Ishikawa (cell line): Measurements from ENCODE around the gene PFDN2.

Experiments used
- CEBPB ChIP-seq: IDR thresholded peaks from 2 replicates; pipeline ENCODE4 v1.6.1; 2012
- CREB1 ChIP-seq: IDR thresholded peaks from 2 replicates; pipeline ENCODE4 v1.6.1; 2012; ENCODE audit warnings: low read depth
- EGR1 ChIP-seq: IDR thresholded peaks from 2 replicates; pipeline ENCODE4 v1.6.1; 2012
- EP300 ChIP-seq: IDR thresholded peaks from 2 replicates; pipeline ENCODE4 v1.6.1; 2012; ENCODE audit warnings: borderline replicate concordance
- FOXM1 ChIP-seq: IDR thresholded peaks from 2 replicates; pipeline ENCODE4 v1.6.1; 2012; ENCODE audit warnings: low read depth, borderline replicate concordance
- NFIC ChIP-seq: IDR thresholded peaks from 2 replicates; pipeline ENCODE4 v1.6.1; 2012
- RAD21 ChIP-seq: IDR thresholded peaks from 2 replicates; pipeline ENCODE4 v1.6.1; 2012; ENCODE audit warnings: low read depth
- TAF1 ChIP-seq: IDR thresholded peaks from 2 replicates; pipeline ENCODE4 v1.6.1; 2012; ENCODE audit warnings: low read depth, mild to moderate bottlenecking
- TCF12 ChIP-seq: IDR thresholded peaks from 2 replicates; pipeline ENCODE4 v1.6.1; 2012; ENCODE audit warnings: low read depth
- TEAD4 ChIP-seq: IDR thresholded peaks from 2 replicates; pipeline ENCODE4 v1.6.1; 2012
- YY1 ChIP-seq: IDR thresholded peaks from 2 replicates; pipeline ENCODE4 v1.6.1; 2012; ENCODE audit warnings: low read depth
- ZBTB7A ChIP-seq: IDR thresholded peaks from 2 replicates; pipeline ENCODE4 v1.6.1; 2012; ENCODE audit warnings: low read depth
- TF ChIP-seq, protein P1 (sequence below): IDR thresholded peaks from 2 replicates; pipeline ENCODE4 v1.6.1; 2012
- TF ChIP-seq, protein P2 (sequence below): IDR thresholded peaks from 2 replicates; pipeline ENCODE4 v1.6.1; 2012
- TF ChIP-seq, protein P3 (sequence below): IDR thresholded peaks from 2 replicates; pipeline ENCODE4 v1.6.1; 2012; ENCODE audit warnings: low read depth, mild to moderate bottlenecking

The PFDN2 gene

DNA sequence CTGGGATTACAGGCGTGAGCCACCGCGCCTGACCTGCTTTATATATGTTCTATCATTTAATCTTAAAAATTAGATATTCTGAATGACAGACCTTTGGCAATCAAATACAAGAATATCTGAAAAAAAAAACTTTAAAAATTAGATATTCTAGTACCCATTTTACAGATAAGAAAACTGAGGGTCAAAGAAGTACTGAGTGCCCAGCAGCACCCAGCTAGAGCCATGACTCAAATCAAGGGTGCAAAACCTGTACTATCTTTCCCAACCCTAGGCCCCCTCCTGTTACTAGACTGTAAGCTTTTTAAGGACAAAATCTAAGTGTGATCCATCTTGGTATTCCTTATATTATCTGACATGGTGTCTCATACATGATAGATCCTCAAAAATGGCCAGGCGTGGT, 56.4 kb downstream of the PFDN2 start:
- TF ChIP-seq EP300: no peak
- TF ChIP-seq RAD21: no peak
- TF ChIP-seq TAF1: no peak
- TF ChIP-seq TCF12: no peak
- no peak for TF ChIP-seq CREB1
- no peak for TF ChIP-seq ZBTB7A
- TF ChIP-seq YY1: no peak
- TF ChIP-seq CEBPB: no peak
- no peak for TF ChIP-seq EGR1
- no peak for TF ChIP-seq TEAD4
- TF ChIP-seq, protein P1, sequence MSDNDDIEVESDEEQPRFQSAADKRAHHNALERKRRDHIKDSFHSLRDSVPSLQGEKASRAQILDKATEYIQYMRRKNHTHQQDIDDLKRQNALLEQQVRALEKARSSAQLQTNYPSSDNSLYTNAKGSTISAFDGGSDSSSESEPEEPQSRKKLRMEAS: no peak
- TF ChIP-seq, protein P2, sequence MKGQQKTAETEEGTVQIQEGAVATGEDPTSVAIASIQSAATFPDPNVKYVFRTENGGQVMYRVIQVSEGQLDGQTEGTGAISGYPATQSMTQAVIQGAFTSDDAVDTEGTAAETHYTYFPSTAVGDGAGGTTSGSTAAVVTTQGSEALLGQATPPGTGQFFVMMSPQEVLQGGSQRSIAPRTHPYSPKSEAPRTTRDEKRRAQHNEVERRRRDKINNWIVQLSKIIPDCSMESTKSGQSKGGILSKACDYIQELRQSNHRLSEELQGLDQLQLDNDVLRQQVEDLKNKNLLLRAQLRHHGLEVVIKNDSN: no peak
- no peak for TF ChIP-seq NFIC
- TF ChIP-seq, protein P3, sequence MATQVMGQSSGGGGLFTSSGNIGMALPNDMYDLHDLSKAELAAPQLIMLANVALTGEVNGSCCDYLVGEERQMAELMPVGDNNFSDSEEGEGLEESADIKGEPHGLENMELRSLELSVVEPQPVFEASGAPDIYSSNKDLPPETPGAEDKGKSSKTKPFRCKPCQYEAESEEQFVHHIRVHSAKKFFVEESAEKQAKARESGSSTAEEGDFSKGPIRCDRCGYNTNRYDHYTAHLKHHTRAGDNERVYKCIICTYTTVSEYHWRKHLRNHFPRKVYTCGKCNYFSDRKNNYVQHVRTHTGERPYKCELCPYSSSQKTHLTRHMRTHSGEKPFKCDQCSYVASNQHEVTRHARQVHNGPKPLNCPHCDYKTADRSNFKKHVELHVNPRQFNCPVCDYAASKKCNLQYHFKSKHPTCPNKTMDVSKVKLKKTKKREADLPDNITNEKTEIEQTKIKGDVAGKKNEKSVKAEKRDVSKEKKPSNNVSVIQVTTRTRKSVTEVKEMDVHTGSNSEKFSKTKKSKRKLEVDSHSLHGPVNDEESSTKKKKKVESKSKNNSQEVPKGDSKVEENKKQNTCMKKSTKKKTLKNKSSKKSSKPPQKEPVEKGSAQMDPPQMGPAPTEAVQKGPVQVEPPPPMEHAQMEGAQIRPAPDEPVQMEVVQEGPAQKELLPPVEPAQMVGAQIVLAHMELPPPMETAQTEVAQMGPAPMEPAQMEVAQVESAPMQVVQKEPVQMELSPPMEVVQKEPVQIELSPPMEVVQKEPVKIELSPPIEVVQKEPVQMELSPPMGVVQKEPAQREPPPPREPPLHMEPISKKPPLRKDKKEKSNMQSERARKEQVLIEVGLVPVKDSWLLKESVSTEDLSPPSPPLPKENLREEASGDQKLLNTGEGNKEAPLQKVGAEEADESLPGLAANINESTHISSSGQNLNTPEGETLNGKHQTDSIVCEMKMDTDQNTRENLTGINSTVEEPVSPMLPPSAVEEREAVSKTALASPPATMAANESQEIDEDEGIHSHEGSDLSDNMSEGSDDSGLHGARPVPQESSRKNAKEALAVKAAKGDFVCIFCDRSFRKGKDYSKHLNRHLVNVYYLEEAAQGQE: no peak
- no peak for TF ChIP-seq FOXM1

DNA sequence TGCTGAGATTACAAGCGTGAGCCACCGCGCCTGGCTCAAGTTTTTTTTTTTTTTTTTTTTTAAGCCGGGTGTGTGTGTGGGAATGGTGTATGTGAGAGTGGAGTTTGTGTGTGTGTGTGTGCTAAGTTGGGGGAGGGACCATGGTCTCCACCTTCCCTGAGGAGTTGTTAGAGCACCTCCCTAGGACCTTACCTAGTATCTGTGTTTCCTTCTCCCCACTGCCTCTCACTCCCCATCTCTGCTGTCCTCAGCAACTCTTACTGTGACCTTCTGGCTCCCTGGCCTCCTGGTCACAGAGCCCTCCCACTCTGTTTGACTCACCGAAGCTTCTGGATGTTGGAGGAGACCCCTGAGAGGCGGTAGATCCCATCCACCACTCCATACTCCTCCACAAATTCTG, 58.5 kb downstream of the PFDN2 start:
- TF ChIP-seq RAD21 (no peak), ZBTB7A (no peak), NFIC (no peak), EP300 (no peak), EGR1 (no peak), CEBPB (no peak)
- TF ChIP-seq, protein P2: no peak

DNA sequence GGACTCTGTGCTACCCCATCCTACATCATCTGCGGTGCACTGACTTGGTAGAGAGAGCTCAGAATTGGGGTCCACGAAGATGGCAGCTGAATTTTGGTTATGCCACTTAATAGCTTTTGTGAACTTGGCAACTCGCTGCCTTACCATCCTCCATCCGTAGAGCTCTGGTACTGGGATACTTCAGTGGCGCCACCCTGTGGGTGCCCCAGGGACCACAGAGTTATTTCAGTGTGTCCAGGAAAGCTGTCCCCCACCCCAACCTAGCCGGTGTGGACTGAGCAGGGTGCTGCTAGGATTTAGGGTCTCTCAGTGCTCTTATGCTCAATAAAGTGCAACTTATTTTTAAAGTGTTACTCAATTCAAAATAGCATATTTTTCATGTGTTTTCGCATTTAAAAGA, 63.0 kb downstream of the PFDN2 start:
- TF ChIP-seq EP300: no peak
- TF ChIP-seq TAF1: no peak
- no peak for TF ChIP-seq ZBTB7A
- TF ChIP-seq, protein P3: no peak
- TF ChIP-seq NFIC: no peak
- TF ChIP-seq, protein P2: no peak

DNA sequence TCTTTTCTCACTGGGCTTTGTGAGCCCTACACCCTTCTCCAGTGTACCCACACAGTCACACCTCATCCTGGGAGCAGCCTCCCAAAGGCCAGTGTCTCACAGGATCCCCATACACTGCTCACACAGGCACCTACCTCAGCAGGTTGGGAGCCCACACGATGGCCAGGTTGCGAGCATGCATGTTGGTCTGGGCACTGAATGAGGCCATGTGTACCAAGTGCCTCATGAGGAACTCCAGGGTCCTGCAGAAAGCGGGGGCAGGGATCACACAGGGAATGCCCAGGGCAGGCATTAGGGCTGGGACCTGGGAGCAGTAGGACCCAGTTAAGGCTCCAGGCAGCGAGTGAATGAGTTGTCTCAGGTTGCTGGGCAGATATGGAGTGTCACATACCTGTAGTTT, 63.6 kb downstream of the PFDN2 start:
- TF ChIP-seq EP300 (no peak), CEBPB (no peak), TCF12 (no peak), ZBTB7A (no peak), RAD21 (no peak), NFIC (no peak), EGR1 (no peak), CREB1 (no peak)
- TF ChIP-seq, protein P3: no peak
- TF ChIP-seq, protein P1: no peak

DNA sequence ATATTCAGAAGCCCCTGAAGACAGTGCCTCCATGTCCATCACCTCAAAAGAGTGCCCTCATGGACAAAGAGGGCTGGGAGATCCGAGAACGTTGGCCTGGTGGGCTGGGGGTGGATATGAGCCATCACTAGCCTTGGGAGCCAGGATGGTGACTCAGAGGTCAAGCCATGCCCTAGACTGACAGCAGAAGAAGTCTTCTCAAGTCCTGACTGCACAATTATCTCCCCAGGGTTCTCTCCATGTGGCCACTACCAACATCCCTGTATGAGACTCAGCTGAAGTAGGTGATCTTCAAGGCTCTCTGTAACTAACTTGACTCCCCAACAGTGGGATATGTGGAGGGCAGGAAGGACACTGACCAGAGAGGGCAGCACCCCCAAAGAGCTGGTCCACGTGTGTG, 64.9 kb downstream of the PFDN2 start:
- TF ChIP-seq, protein P2: no peak
- TF ChIP-seq TEAD4 (no peak), EP300 (no peak), FOXM1 (no peak), YY1 (no peak)
